HG02588 (cell line): Measurements from ENCODE around the gene CACNB2.

Experiments
- ATAC-seq: cut with Tn5 transposase; IDR thresholded peaks from one replicate; pipeline ENCODE4 v1.9.1; 2021; ENCODE audit warnings: mild to moderate bottlenecking, moderate library complexity; ENCODE audit not compliant: unreplicated experiment

Gene CACNB2

GRCh38 chr10:18278181-18278580 is 138.0 kb downstream of the CACNB2 start:
- ATAC-seq = no peak

DNA sequence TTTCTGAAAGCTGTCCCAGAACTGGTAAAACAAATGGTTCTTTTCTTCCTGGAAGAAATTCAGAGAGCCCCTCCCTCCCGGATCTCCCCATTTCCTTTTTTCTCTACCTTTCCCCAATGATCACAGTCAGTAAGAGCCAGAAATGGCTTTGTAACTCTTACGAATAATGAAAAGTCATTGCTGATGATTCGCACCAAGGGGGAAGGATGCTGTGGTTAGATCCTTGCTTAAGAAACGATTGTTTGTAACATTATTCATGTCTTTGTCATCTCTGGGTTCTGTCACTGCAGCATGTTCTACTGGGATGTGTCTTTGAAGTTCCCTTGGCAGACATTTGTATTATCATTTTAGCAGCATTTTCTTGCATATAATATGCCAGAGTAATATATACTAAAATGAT is 138.9 kb downstream of the CACNB2 start:
- no peak for ATAC-seq

DNA sequence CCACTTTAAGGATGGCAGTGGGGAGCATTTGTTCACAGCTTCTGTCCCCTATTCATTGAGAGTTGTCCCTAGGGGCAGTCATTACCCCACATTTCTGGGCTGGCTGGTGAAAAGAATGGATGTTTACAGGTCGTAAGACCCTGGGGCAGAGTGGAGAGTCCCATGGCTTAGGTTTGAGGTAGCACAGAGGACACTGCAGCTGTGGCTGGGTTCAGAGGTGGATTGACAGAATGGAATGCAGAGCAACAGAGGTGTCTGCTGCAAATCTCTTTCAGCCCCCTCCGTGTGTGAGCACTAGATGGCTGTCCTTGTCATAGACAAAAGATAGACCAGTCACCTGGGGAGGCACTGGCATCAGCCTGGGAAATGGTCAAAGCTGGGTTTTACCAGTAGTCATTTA is 141.9 kb downstream of the CACNB2 start:
- ATAC-seq = no peak

DNA sequence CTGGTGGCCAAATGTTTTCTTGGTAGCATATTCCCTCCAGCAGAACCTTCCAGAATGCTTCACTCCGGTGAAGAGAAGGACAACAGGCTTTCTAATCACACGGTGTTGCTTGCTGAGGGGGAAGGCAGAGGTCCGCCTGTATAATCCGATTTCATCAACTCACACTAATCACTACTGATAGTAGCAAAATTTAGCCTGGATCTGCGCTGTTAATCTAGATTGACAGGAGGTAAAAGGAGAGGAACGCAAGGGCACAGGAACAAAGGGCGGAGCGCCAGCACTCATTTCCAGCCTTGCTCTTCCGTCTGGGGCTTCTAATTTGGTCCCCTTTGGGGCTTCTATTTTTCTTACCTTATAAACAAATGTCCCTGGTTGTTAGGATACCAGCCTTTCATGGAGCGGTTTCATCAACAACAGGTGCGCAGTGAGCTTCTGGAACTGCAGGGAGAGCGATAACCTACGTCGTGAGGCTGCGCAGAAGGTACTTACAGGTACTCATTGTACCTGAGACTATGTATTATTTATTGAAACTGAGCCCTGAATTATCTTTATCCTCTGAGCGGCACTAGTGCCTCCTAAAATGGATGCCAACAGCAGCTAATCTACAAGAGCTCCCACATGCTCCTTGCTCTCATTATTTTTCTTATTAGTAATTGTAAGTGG is 150.6 kb downstream of the CACNB2 start:
- no peak for ATAC-seq

GRCh38 chr10:18293536-18294510 is 153.6 kb downstream of the CACNB2 start:
- peak; percentile 67 for ATAC-seq

DNA sequence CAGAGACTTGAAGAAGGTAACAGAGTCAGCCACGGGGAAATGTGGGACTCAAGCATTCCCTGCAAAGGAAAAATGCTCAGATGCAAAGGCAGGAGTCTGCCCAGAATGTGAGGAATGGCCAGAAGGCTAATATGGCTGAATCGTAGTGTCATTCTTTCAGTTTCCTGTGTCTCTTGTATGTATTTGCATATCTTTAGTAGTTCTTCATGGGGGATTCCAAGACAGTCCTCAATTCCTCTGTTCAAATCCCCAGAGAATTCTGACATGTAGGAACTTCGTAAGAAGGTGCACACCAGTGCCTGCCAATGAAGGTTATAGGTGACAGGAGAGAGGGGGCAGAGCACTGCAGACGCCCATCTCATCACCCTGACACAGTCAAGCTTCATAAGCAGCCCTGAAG is 154.4 kb downstream of the CACNB2 start:
- no peak for ATAC-seq

DNA sequence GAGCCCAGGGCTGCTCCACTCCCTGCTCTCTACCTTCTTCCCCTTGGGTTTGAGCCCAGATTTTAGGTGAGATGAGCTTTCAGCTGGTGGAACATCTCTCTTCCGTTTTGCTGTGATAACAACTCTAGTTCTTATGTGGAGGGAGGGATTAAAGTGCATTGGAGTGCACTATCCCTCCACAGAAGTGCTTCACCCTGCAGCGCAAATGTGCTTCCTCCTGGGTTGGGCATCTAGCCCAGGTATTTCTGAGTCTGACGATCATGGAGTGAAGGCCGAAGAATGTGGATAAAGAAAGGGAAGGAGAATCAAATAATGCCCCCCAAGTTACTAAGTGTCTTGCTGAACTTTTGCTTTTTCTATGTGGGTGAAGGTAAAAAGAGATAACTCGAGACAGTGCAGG is 157.4 kb downstream of the CACNB2 start:
- no peak for ATAC-seq

- ATAC-seq = no peak
Observed at GRCh38 chr10:18298256-18298655, 158.0 kb downstream of the CACNB2 start.

GRCh38 chr10:18303851-18304801 is 163.9 kb downstream of the CACNB2 start:
- ATAC-seq = no peak

DNA sequence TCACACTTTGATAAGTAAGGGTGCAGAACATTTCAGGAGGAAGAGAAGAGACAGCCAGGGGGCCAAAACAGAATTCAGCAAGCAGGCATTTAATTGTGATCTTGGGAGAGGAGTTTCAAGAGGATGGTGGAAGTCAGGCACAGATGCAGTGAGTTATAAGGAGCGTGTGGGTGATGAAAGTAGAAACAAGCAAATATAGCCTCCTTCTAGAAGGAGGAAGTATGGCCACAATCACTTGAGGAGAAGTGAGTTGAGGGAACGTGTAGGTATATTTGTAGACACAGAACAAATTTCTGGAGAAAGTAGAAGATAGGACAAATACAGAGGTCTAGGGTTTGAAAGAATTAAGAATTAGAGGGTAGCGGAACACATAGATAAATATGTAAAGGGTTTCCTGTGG is 165.8 kb downstream of the CACNB2 start:
- no peak for ATAC-seq

- ATAC-seq = no peak
Observed at GRCh38 chr10:18308600-18308999, 168.4 kb downstream of the CACNB2 start.

GRCh38 chr10:18310761-18311160 is 170.5 kb downstream of the CACNB2 start:
- no peak for ATAC-seq

- peak; percentile 81 for ATAC-seq
Observed at GRCh38 chr10:18312374-18313139, 172.3 kb downstream of the CACNB2 start.

DNA sequence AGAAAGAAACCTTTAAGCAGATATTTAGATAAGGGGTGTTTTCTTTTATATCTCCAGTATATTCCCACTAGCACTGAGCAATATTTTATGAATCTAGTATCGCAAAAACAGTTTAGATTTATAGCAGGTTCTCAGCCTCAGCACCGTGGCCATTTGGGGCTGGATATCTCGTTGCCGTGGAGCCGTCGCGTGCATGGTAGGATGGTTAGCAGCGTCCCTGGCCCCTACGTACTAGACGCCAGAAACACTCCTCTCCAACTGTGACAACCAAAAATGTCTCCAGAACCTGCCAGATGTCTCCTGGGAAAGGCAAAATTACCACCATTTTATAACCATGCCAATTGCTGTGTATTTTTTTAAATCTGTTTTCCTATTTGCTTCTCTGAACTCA is 172.9 kb downstream of the CACNB2 start:
- no peak for ATAC-seq

DNA sequence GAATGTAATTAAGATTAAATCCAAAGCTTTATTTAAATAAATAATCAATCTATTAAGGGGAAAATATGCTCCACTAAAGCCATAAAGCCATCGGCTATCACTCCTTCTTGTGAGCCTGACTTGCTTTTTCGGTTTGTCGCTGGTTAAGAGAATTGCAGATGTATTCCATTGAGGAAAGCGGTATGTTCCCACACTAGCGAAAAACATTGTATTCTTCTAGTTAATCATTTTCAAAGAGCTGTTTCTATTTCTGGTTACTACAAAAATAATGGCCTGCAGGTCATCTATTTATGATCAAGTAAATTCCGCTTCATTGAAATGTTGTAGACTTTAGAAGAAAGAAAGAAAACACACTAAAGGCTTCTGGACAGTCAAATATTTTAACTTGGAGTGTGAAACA is 173.4 kb downstream of the CACNB2 start:
- ATAC-seq = no peak

GRCh38 chr10:18319628-18320027 is 179.4 kb downstream of the CACNB2 start:
- no peak for ATAC-seq

DNA sequence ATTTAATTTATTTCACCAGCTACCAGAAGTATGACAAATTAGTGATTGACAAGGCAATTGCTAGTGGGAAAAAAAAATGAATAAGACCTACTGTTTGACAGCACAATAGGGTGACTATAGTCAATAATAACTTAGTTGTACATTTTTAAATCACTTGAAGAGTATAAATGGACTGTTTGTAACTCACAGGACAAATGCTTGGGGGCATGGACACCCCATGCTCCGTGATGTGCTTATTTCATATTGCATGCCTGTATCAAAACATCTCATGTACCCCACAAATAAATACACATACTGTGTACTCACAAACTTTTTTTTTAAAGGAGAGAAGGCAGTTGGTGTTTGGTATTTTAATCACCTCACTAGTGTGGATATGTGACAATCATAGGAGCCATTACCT is 181.1 kb downstream of the CACNB2 start:
- ATAC-seq = no peak

GRCh38 chr10:18323916-18324315 is 183.7 kb downstream of the CACNB2 start:
- ATAC-seq = no peak

- no peak for ATAC-seq
Observed at GRCh38 chr10:18325410-18325809, 185.2 kb downstream of the CACNB2 start.

DNA sequence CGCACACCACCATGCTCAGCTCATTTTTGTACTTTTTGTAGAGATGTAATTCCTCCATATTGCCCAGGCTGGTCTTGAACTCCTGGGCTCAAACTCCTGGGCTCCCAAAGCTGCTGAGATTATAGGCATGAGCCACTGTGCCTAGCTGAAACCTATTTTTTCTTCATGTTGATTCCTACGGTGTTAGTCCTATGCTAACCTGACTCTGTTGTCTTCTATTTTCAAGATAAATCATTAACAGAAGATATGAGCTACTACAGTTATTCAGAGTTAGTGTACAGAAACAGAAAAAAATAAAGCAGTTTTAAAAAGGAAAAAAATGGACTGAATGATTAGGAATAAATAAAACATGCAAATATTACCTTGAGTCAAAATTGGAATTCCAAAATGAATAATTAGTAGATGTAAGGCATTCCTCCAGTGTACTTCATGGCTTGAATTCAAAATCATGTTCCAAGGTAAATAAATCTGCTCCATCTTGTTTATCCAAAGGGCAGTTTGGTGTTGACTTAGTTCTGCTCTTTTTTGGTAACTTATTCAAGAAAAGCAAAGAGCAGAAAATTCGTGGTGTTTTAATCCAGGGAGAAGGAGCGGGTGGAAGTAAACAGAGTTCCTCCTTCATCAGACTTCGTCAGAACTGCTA is 185.8 kb downstream of the CACNB2 start:
- ATAC-seq = no peak
